GM03348 (cell line): Measurements from ENCODE around the gene NTHL1.
"Not testable (repeated sequence)": the region's sequence is repeated elsewhere in the genome, so short reads cannot be mapped to it uniquely, and the experiment has no call there.

Experiments used
- DNase-seq: peaks from one replicate; pipeline ENCODE4 v3.0.0; 2012; ENCODE audit warnings: low spot score

Gene NTHL1

DNA sequence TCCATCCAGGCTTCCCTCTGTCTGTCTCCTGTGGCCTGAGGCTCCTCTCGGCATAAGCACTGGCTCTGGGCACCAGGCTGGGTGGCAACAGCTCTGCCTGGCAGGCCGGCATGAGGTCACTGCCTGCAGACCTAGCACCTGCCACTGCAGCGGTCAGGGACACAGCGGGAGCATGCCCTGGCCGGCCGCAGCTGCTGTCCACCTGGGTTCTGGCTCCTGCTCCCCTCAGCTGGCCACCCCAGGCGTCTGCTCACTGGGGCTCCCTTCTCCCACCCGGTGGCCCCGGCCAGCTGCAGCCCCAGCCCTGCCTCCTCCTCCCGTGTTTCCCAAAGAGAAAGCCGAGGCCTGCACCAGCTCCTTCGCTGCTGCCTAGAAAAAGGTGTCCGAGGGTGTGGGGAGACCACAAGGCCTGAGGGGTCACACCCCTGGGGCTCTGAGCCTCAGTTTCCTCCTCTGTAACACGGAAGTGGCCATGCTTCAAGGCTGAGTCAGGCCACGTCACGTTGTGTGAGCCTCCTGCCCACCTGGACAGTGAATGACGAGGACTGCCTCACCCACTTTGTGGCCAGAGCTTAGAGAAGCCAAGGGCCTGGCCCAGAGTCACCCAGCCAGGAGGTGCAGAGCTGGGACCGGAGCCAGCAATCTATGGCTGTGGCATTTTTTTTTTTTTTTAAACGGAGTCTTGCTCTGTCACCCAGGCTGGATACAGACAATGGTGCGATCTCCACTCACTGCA lies 6.7 kb downstream of the NTHL1 start:
- no peak for DNase-seq

DNA sequence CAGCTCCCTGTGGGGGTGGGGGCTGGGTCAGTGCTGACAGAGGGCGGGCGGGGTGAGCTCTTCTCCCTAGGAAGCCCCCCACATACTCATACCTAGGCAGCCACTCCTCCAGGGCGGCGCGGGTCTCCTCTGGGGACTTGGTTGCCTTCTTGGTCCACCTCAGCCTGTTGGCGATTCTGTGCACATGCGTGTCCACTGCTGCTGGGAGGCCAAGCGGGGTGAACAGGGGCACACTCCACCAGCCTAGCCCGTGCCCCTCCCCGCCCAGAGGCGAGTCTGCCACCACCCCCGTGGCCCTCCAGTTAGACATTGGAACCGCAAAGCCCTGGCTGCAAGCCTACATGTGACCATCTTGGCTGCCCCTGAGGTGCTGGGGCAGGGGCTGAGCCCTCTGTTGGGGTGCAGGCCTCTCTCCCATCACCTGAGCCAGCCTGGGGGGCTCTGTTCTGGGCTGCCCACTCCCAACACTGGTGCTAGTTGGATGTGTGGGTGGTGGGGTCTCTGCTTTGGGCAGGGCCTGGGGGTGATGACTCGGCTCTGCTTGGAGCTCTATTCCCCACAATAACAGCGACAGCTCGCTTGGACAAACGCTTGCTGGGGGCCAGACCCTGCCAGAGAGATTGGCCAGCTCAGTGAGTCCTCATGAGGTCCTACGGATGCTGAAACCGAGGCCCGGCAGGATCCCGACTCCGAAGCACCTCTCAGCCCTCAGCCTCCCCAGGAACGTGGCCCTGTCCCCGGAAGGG lies 7.4 kb downstream of the NTHL1 start:
- DNase-seq = no peak

GRCh38 chr16:2039274-2040031 lies 8.2 kb downstream of the NTHL1 start:
- DNase-seq = peak; percentile 77

DNA sequence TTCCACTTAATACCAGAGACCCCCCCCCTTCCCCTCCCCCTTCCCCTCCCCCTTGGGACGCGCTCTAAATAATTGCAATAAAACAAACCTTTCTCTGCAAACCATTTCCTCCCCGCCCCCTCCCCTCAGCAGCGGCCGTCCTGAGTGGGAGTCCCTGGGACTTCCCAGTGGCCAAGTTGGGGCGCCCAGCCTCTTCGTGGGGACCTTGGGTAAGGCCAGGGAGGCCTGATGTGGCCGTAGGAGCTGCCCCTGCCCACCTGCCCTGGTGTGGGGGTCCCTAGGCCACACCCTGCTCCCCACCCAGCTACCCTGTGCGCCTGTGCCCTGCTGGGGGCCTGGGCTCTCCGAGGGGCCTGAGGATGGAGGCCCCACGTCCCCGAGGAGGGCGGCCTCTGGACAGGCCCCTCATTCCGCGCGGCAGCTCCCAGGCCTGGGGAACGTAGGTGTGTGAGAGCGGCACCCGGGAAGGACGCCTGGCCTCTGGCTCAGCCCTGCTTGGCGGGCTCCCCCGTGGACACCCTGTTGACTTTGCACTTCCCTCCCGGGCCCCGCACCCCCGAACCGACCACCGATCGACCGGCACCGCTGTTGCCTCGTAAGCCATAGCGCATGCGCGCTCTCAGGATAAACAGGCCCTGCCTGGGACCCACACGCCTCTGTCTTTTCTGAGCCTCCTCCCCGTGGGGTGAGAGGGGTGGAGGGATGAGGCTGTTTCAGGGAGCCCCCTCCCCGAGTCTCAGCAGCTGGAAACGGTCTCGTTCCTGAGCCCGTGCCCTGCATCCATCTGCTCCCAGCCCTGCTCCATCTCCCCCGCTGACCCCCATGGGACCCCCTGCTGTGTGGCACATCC lies 9.0 kb downstream of the NTHL1 start:
- DNase-seq = no peak

- DNase-seq = no peak
These were observed 9.8 kb downstream of the NTHL1 start for GRCh38 chr16:2037647-2038381.

DNA sequence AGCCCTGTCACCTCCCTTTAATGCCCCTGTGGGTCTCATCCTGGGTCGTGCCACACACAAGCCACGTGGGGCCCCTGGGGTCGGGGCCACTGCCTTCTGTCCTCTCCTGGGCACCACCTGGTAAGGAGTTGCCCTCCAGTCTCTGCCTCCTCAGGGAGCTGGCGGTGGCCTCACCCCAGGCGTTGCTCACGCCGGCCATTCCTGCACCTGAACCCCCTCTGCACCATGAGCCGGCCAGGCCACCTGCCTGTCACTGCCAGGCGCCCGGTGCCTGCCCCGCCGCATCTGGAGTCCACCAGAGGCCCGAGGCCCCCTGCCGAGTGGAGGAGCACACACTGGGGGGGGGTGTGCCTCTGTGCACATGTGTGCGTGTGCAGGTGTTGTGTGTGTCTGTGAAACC lies 10.5 kb downstream of the NTHL1 start:
- DNase-seq = no peak

- no peak for DNase-seq
These were observed 11.3 kb downstream of the NTHL1 start for GRCh38 chr16:2036200-2036966.

GRCh38 chr16:2035431-2036199 lies 12.0 kb downstream of the NTHL1 start:
- peak; percentile 90 for DNase-seq

DNA sequence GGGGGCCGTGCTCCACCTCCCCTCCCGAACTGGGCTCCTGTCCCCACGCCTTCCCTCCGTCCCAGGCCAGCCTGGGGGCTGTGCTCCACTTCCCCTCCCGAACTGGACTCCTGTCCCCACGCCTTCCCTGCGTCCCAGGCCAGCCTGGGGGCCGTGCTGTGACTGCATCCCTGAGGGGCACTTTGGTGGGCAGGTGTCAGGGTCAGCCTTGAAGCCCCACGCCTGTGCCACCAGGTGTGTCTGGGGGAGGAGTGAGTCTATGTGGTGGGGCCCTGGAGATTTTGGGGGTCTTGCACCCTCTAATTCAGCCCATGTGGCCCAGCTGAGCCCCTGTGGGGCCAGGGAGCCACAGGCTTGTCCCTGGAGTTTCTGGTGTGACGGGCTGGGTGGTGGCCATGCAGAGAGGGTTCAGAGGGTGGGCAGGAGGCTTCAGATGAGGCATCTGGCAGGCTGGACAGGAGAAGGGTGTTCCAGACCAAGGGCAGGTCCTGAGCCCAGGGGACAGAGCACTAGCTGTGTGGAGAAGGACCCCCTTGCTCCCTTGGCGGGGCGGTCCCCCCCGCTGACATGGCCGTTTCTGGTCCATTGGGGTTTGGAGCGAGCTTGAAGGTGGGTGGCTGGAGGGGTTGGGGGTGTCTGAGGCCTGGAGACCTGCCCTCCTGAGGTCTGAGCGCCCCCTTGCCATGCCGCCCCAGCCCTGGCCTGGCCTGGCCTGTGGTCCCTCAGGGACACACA lies 12.8 kb downstream of the NTHL1 start:
- no peak for DNase-seq

- DNase-seq = not testable (repeated sequence)
These were observed 13.5 kb downstream of the NTHL1 start for GRCh38 chr16:2033909-2034695.

DNA sequence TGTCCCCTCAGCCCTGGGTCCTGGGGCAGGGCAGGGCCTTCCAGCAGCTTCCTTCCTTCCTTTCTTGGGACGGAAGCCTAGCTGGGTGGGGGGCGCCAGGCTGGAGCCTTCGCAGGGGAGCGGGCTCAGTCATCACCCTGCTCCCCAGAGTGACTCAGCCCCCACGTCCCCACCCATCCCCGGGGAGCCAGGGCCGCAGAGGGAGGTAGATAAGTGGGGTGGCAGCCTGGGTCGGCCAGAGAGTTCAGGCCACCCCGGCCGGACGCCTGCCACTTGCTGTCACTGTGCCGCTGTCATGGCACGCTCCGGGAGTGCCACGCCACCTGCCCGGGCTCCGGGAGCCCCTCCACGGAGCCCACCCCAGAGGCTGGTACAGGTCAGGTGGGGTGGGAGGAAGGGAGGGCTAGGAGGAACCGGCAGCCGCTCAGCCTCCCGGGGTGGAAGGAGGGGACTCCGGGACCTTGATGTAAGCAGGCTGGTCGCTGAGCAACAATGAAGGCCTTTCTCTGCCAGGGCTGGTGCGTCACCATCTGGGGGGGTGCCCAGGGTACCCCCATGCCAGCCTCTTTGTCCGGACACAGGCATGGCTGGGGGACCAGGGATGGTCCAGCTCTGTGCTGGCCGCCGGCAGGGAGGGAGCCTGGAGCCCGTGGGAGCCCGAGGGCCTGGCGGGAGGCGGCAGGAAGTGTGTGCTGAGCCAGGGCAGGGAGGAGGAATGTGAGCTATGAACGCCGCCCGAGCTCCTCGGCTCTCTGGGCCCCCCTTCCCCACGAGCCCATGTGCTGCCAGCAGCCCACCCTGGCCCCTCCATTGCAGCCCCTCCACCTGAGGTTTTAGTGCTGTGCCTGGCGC lies 14.4 kb downstream of the NTHL1 start:
- DNase-seq = peak; percentile 89

DNA sequence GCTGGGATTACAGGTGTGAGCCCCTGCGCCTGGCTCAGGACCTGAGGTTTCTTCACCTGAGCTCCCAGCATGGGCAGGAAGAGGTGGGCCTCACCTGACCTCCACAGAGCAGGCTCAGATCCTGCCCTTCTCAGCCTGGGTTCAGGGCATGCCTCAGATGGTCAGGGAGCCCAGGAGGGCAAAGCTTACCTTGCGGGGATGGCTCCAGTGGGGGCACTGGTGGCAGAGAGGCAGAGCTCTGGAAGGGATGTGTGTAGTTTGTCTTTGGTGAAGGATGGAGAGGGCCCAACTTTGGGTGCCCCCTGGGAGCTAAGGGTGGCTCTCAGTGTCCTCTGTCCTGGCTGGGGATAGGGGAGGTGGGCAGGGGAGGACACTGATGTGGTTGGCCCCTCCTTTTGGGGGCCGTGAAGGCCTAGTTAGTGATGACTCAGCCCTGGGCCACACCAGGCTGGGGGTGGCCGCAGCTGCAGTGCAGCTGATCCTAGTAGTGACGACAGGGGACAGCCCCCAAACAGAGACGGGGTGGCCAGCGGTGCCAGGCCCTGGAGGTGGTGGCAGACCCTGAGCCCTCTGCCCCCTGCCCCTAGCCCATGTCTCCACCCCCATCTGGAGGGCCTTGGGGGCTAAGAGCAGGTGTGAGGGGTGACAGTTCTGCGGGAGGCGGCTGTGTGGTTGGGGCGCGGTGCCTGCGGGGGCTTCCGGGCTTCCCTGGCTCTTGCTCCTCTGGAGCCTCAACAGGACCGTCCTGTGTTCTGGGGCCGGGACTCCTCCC lies 15.2 kb downstream of the NTHL1 start:
- DNase-seq = peak; percentile 42

DNA sequence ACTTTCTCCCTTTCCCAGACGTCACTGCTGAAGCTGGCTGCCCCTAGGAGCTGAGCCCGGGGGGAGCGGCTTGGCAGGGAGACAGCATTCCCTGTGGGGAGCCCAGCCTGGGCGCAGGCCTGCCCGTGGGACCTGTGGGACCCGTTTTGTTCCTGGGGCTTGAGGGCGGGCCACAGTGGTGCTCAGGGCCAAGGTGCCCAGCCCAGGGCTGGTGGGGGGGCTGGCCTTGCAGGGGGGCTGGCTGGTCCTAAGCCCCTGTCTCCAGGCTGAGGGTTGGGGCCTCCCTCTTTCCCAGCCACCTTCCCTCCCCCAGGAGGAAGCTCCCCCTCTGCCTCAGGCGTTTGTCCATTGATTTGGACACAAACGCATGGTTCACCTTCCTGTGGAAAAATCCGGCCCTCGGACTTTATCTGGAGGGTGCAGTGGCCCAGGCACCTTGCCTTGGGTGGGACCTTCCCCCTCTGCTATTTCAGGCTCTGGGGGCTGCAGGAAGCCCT lies 16.5 kb downstream of the NTHL1 start:
- DNase-seq = no peak

GRCh38 chr16:2030036-2030435 lies 17.6 kb downstream of the NTHL1 start:
- no peak for DNase-seq

- DNase-seq = no peak
These were observed 18.3 kb downstream of the NTHL1 start for GRCh38 chr16:2029350-2029749.

GRCh38 chr16:2028620-2029220 lies 18.9 kb downstream of the NTHL1 start:
- no peak for DNase-seq
